Measurements from ENCODE around the gene WWTR1. TPM values are rescaled to one million over a fixed set of nuclear protein-coding genes. Genes with fewer than 3 reads are reported as not detected.

Gene WWTR1
- total and polyA plus RNA-seq, 2 of the 8 experiments (the other 6 are each of a cell fraction or from before 2014, with no cell fraction given): 15.7 to 18.6 TPM

GRCh38 chr3:149575213-149575960 is 82.4 kb downstream of the WWTR1 start:
- H2BK12ac ChIP-seq (ENCODE audit: low read depth, low read length): peak overlapping the region; percentile 45
- H2BK5ac ChIP-seq (ENCODE audit: low read depth, low read length): peak overlapping the region; percentile 36; the same call in 1 of the 2 replicates
- TF ChIP-seq POLR2AphosphoS5 (IDR thresholded peaks at IDR 0.05; ENCODE audit: low read depth, low read length): no peak
- TF ChIP-seq CTCF (IDR thresholded peaks at IDR 0.05; ENCODE audit: control extremely low read depth in 1 of 3, insufficient read depth in 1 of 3, low read depth in 1 of 3, low read length in 3 of 3): peak in 1 of 3 experiments; percentile 7; a peak in 1 of 4 replicates
- no peak for TF ChIP-seq TCF12 (IDR thresholded peaks at IDR 0.05; ENCODE audit: low read depth, low read length)
- no peak for TF ChIP-seq SRF (IDR thresholded peaks at IDR 0.05; ENCODE audit: low read depth, low read length)
- TF ChIP-seq GTF2F1 (IDR thresholded peaks at IDR 0.05; ENCODE audit: borderline replicate concordance, low read depth, low read length): no peak
- no peak for DNase-seq (ENCODE audit: low read depth in 1 of 2, low spot score in 2 of 2)
- ChIA-PET CTCF (ENCODE audit: partially characterized antibody) (interaction anchor here (0.6 to 2.0 kb wide), 9 partner anchors 8 to 196 kb away, joined by 3 to 8 read pairs (median 3); no protein-coding TSS in a partner anchor), POLR2A (ENCODE audit: partially characterized antibody) (interaction anchor here (0.7 to 5.5 kb wide), 7 partner anchors 9 to 82 kb away, joined by 3 to 33 read pairs (median 3); partner anchors contain the start of gene WWTR1)
- peak overlapping the region; percentile 44 for H3K18ac ChIP-seq (ENCODE audit: extremely low read depth, low read length)
- H3K79me1 ChIP-seq (ENCODE audit: low read depth, low read length): peaks cover 9% of the 10 kb centered on the region; the same call in 1 of the 2 replicates
- H2BK15ac ChIP-seq (ENCODE audit: low read length): no peak overlapping the region
- H3K4me3 ChIP-seq (ENCODE audit: extremely low read depth in 1 of 4, insufficient read depth in 2 of 4, low read depth in 3 of 4, low read length in 4 of 4): no peak overlapping the region
- peaks cover 0 to 7% of the 10 kb centered on the region in 2 experiments for H4K20me1 ChIP-seq (replicated peaks in 1 of 2; ENCODE audit: control insufficient read depth in 1 of 2, insufficient read depth in 2 of 2, low read length in 2 of 2)
- peak overlapping the region; percentile 1 for H4K91ac ChIP-seq (replicated peaks; ENCODE audit: insufficient read length, low read length)
- H3K79me2 ChIP-seq (ENCODE audit: control insufficient read depth in 1 of 2, insufficient read depth in 2 of 2, low read length in 2 of 2): peaks cover 2 to 8% of the 10 kb centered on the region in 2 experiments; a peak in 2 of 4 replicates
- H3K56ac ChIP-seq (replicated peaks; ENCODE audit: insufficient read length, low read depth, low read length): no peak overlapping the region
- H3K4me2 ChIP-seq (ENCODE audit: insufficient read depth in 1 of 2, low read depth in 2 of 2, low read length in 2 of 2): peak overlapping the region in 1 of 2 experiments; percentile 31; a peak in 1 of 4 replicates
- H3K9ac ChIP-seq (replicated peaks in 1 of 4; ENCODE audit: extremely low read depth in 1 of 4, low read depth in 3 of 4, low read length in 3 of 4): no peak overlapping the region
- H3K27me3 ChIP-seq (replicated peaks in 1 of 4; ENCODE audit: control insufficient read depth in 3 of 4, extremely low read depth in 1 of 4, insufficient read depth in 3 of 4, low read length in 3 of 4): no peaks in the 10 kb centered on the region
- H3K27ac ChIP-seq (ENCODE audit: low read depth, low read length): no peak overlapping the region
- no peak overlapping the region for H4K8ac ChIP-seq (ENCODE audit: extremely low read depth, insufficient read depth, low read length)
- WGBS, 2 experiments (ENCODE audit: extremely low coverage in 1 of 2, insufficient coverage in 1 of 2, insufficient read length in 1 of 2, insufficient replicate concordance in 2 of 2, low coverage in 1 of 2, low lambda C conversion rate in 2 of 2, missing lambda C conversion rate in 1 of 2): 76% methylated on average over 7 of the region's 7 CpGs; no CpG with 5 or more reads in 1 of the 2 experiments
- H2BK120ac ChIP-seq (replicated peaks; ENCODE audit: low read depth, low read length): no peak overlapping the region
- H2BK20ac ChIP-seq (ENCODE audit: low read length): peak overlapping the region; percentile 51; the same call in 1 of the 2 replicates
- H4K5ac ChIP-seq (ENCODE audit: insufficient read length, low read depth, low read length): no peak overlapping the region
- peaks cover 0 to 3% (median 0%) of the 10 kb centered on the region in 4 experiments; a peak in 2 of 8 replicates for H3K36me3 ChIP-seq (ENCODE audit: control insufficient read depth in 2 of 4, insufficient read depth in 4 of 4, low read length in 3 of 4)
- FAIRE-seq: no peak
- H2AFZ ChIP-seq (ENCODE audit: low read length): no peak overlapping the region
- peaks cover 0 to 15% (median 14%) of the 10 kb centered on the region in 4 experiments; a peak in 5 of 7 replicates for H3K4me1 ChIP-seq (replicated peaks in 1 of 4; ENCODE audit: control insufficient read depth in 3 of 4, insufficient read depth in 4 of 4, low read length in 3 of 4)
- no peaks in the 10 kb centered on the region for H3K23me2 ChIP-seq (ENCODE audit: low read depth, low read length)
- H2AK5ac ChIP-seq (ENCODE audit: low read depth, low read length): peak overlapping the region; percentile 84
- no peak overlapping the region for H3K4ac ChIP-seq (replicated peaks; ENCODE audit: insufficient read length, low read depth, low read length)
- H3K14ac ChIP-seq (ENCODE audit: insufficient read length): no peak overlapping the region
- no peak overlapping the region for H3K23ac ChIP-seq (ENCODE audit: insufficient read length)
- H3K9me3 ChIP-seq (ENCODE audit: insufficient read depth in 2 of 2, low read depth in 1 of 2, low read length in 1 of 2): no peaks in the 10 kb centered on the region
